WERI-Rb-1 (cell line): Measurements from ENCODE around the gene PRRG3.

Source experiments
- DNase-seq: peaks from one replicate; pipeline ENCODE4 v3.0.0-alpha.2; 2020
- H3K27ac ChIP-seq: fragments of 250-450 bp; sonication (Bioruptor Pico); 2 replicates; pipeline ENCODE4 v1.5.1; 2020; ENCODE audit warnings: mild to moderate bottlenecking, moderate library complexity
- H3K27me3 ChIP-seq: fragments of 250-450 bp; sonication (Bioruptor Pico); 2 replicates; pipeline ENCODE4 v1.5.1; 2021; ENCODE audit warnings: mild to moderate bottlenecking, low read depth, moderate library complexity; ENCODE audit not compliant: insufficient read depth, severe bottlenecking
- H3K36me3 ChIP-seq: fragments of 250-450 bp; sonication (Bioruptor Pico); 2 replicates; pipeline ENCODE4 v1.5.1; 2020; ENCODE audit warnings: mild to moderate bottlenecking, moderate library complexity
- H3K4me3 ChIP-seq: 2 replicates; pipeline ENCODE4 v1.5.1; 2011; ENCODE audit warnings: low read depth, mild to moderate bottlenecking, control low read depth, low read length
- H3K9me3 ChIP-seq: fragments of 250-450 bp; sonication (Bioruptor Pico); 2 replicates; pipeline ENCODE4 v1.5.1; 2021; ENCODE audit warnings: mild to moderate bottlenecking, moderate library complexity; ENCODE audit not compliant: severe bottlenecking
- TF ChIP-seq, protein P1 (sequence below): IDR thresholded peaks from 2 replicates; pipeline ENCODE4 v1.5.1; 2011; ENCODE audit warnings: low read depth, mild to moderate bottlenecking, control low read depth, inconsistent platforms, low read length

Gene PRRG3

DNA sequence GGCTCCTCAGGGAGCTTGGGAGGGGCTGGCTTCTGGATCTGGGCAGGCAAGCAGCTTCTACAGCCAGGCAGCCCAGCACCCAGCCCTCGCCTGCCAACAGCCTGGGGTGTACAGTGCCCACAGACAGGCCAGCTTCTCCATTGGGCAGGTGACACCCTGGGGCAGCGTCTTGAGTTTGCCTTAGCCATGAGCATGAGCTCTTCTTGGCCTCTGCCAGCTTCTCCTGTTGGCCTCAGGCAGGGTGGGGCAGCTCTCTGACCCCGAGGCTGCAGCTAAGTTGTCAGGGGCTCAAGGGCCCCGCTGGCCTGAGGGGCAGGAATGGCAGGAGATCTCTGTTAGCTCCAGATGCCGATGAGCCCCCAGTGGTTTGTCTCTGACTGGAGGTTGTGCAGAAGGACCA, 31.5 kb downstream of the PRRG3 start:
- DNase-seq = no peak
- peaks cover 65% of the 10 kb centered on the region for H3K27me3 ChIP-seq
- H3K9me3 ChIP-seq = no peaks in the 10 kb centered on the region
- H3K36me3 ChIP-seq = no peaks in the 10 kb centered on the region
- TF ChIP-seq, protein P1, sequence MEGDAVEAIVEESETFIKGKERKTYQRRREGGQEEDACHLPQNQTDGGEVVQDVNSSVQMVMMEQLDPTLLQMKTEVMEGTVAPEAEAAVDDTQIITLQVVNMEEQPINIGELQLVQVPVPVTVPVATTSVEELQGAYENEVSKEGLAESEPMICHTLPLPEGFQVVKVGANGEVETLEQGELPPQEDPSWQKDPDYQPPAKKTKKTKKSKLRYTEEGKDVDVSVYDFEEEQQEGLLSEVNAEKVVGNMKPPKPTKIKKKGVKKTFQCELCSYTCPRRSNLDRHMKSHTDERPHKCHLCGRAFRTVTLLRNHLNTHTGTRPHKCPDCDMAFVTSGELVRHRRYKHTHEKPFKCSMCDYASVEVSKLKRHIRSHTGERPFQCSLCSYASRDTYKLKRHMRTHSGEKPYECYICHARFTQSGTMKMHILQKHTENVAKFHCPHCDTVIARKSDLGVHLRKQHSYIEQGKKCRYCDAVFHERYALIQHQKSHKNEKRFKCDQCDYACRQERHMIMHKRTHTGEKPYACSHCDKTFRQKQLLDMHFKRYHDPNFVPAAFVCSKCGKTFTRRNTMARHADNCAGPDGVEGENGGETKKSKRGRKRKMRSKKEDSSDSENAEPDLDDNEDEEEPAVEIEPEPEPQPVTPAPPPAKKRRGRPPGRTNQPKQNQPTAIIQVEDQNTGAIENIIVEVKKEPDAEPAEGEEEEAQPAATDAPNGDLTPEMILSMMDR = no peak
- H3K27ac ChIP-seq = no peak overlapping the region
- no peak overlapping the region for H3K4me3 ChIP-seq

DNA sequence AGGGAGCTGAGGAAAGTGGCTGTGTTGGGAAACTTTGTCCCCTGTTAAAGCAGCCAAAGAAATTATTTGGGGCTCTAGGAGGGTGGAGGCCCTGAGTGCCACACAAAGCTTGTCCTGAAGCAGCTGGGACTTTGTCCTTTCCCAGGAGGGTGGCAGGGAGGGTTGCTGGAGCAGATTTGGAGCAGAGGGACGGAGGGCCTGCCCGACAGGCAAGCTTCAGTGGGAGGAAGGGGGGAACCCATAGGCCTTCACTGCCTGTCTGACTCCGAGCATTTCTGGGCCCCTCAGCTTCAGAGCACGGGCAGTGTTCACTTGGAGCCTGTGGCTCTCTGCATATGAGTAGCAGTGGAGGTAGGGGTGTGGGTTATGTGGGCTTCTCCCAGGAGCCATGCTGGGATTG, 32.1 kb downstream of the PRRG3 start:
- Histone ChIP-seq H3K4me3 (no peak overlapping the region), H3K27me3 (peaks cover 70% of the 10 kb centered on the region), H3K36me3 (no peaks in the 10 kb centered on the region), H3K27ac (no peak overlapping the region), H3K9me3 (no peaks in the 10 kb centered on the region)
- no peak for DNase-seq
- TF ChIP-seq, protein P1 = no peak

DNA sequence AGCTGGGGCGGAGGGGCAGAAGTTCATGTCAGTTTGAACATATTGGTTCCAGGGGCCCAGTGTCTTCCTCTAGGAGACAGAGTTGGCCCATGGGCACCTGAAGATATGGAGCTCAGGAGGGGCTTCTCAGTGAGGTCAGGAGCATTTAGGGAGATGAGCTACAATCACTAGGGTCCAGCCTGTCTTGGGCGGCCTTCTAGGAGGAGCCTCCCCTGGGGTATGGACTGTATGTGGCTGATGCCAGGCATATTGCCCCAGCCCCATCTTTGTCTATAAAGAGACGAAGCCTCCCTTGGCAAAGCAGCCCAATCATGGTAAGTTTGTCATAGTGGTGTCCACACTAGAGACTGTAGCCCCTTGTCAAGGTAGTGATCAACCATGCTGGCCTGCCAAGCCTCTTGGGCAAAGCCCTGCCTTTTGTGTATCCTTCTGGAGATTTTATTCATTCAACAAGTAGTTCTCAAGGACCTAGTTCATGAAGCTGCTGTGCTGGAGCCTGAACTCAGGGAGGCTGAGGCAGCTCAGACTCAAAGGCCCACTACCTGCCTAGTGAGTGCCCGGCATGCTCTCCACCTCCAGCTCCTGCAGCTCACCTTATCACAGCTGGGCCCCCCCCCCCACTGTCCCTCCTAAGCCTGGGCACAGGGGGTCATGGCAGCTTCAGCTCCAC, 33.9 kb downstream of the PRRG3 start:
- Histone ChIP-seq H3K27me3 (peaks cover 74% of the 10 kb centered on the region), H3K9me3 (no peaks in the 10 kb centered on the region), H3K27ac (no peak overlapping the region), H3K36me3 (no peaks in the 10 kb centered on the region), H3K4me3 (no peak overlapping the region)
- TF ChIP-seq, protein P1 = no peak
- DNase-seq = no peak

- H3K4me3 ChIP-seq = no peak within 1 kb of the TSS
- no peaks in the 10 kb centered on the region for H3K36me3 ChIP-seq
- H3K9me3 ChIP-seq = no peaks in the 10 kb centered on the region
- DNase-seq = no peak
- H3K27ac ChIP-seq = no peak within 1 kb of the TSS
- H3K27me3 ChIP-seq = peaks cover 81% of the 10 kb centered on the region
- TF ChIP-seq, protein P1 = no peak
These were observed 39.2 kb downstream of the PRRG3 start, which contains the start of gene CNGA2 for GRCh38 chrX:151734446-151734845. Gene CNGA2, plus strand, starts transcription at chrX:151734746. Its CDS starts 3,738 bp downstream, at chrX:151738484.

- H3K27ac ChIP-seq = no peak overlapping the region
- H3K27me3 ChIP-seq = peaks cover 81% of the 10 kb centered on the region
- TF ChIP-seq, protein P1 = no peak
- H3K9me3 ChIP-seq = no peaks in the 10 kb centered on the region
- no peaks in the 10 kb centered on the region for H3K36me3 ChIP-seq
- H3K4me3 ChIP-seq = no peak overlapping the region
- no peak for DNase-seq
These were observed 40.0 kb downstream of the PRRG3 start for GRCh38 chrX:151735219-151735618.

DNA sequence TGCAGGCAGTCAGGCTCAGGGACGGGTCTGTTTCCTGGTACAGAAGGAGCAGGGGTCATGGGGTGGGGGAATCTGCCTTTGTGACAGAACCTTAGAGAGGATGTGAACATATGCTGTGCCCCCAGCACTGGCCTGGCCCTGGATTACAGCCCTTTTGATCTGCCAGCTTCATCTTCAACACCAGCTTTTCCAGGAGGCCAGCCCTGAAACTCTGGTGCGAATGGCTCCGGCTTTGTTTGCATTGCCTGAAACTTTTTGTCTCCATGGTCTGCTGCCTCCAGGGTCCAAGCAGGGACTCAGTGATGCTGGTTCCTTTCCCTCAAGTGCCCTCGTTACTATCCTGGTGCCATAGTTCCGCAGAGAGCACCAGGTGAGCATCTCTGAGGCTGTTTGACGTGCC, 41.4 kb downstream of the PRRG3 start:
- no peaks in the 10 kb centered on the region for H3K36me3 ChIP-seq
- no peak for DNase-seq
- TF ChIP-seq, protein P1 = no peak

More for the DNA sequence above, 41.4 kb downstream of the PRRG3 start:
- Histone ChIP-seq H3K4me3 (no peak overlapping the region), H3K27ac (no peak overlapping the region), H3K27me3 (peaks cover 92% of the 10 kb centered on the region), H3K9me3 (no peaks in the 10 kb centered on the region)
